ENCODE measurements around the gene TUBE1.

The TUBE1 gene, protein sequence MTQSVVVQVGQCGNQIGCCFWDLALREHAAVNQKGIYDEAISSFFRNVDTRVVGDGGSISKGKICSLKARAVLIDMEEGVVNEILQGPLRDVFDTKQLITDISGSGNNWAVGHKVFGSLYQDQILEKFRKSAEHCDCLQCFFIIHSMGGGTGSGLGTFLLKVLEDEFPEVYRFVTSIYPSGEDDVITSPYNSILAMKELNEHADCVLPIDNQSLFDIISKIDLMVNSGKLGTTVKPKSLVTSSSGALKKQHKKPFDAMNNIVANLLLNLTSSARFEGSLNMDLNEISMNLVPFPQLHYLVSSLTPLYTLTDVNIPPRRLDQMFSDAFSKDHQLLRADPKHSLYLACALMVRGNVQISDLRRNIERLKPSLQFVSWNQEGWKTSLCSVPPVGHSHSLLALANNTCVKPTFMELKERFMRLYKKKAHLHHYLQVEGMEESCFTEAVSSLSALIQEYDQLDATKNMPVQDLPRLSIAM

DNA sequence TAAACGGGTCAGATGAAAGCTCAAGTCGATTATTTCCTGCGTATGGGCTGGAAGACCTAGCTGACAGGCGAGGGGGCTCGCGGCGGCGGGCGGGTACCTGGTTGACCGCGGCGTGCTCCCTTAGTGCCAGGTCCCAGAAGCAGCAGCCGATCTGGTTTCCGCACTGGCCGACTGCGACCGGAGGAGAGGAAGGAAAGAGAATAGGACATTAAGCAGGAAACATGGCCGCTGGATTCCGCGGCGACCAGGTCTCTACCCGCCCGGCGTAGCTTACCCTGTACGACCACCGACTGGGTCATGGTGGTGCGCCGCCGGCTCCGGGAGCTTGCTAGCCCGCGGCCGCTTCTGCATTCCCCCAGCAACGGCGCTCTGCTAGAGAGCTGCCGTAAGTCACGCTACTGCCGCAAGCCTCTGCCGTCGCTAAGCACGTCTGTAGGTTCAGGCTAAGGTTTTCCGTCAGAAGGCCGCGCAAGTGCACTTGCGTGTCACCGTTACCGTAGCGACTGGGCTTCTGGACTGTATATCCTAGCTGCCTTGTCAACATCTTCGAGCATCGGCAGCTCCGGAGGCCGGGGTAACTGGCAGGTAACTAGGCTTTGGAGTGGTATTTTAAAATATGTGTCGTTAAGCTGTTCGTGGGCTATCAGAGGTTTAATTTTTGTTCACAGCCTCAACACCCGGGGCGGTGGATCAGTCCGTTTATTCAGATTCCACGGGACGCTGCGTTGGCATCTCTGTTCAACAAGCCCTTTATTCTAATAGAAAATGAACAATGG is at the start of gene TUBE1, which contains the start of gene FAM229B:
Gene TUBE1 (minus strand): TSS at position 347 of the 776 bp plus-strand sequence. CDS start 48 bp downstream, at position 299.
Gene FAM229B (plus strand): TSS at position 456 of the 776 bp plus-strand sequence. CDS start 11,693 bp downstream, outside the sequence.
- Histone ChIP-seq H3K4me1 (ENCODE audit: control insufficient read depth, insufficient read depth, low read length) (no peaks in the 10 kb centered on the region), H3K27me3 (ENCODE audit: control insufficient read depth, insufficient read depth, low read length) (no peaks in the 10 kb centered on the region), H3K36me3 (ENCODE audit: control insufficient read depth, insufficient read depth, low read length) (no peaks in the 10 kb centered on the region), H3K27ac (ENCODE audit: low read length) (no peak within 1 kb of the TSS), H3K9me3 (ENCODE audit: control insufficient read depth, insufficient read depth, low read length) (no peaks in the 10 kb centered on the region), H3K4me3 (ENCODE audit: low read length) (peak within 1 kb of the TSS; percentile 76; the same call in 1 of the 2 replicates)
- WGBS (ENCODE audit: insufficient coverage, insufficient read length), result no CpG with 5 or more reads among the region's 60 CpGs
- DNase-seq (ENCODE audit: low read depth, low spot score), result peak; percentile 87

DNA sequence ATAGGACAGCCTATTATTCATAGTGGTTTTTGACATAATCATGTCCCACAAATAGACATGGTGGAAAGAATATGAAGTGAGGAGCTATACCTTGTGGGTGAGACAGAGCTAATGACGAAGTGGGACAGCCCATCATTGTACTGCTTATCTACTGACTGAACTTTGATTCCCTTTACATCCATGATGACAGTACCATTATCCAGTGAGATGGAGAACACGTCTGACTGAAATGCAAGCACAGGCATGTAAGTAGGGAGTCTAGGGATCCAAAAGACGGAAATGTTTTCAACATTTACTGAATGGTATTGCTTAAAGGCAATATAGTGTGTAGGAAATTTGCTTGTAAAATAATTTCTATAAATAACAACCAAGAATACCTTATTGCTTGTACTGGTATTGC is 43.6 kb upstream of the TUBE1 start:
- H3K27me3 ChIP-seq (ENCODE audit: control insufficient read depth, insufficient read depth, low read length), result no peaks in the 10 kb centered on the region
- no peaks in the 10 kb centered on the region for H3K36me3 ChIP-seq (ENCODE audit: control insufficient read depth, insufficient read depth, low read length)
- no CpG with 5 or more reads among the region's 3 CpGs for WGBS (ENCODE audit: insufficient coverage, insufficient read length)

DNA sequence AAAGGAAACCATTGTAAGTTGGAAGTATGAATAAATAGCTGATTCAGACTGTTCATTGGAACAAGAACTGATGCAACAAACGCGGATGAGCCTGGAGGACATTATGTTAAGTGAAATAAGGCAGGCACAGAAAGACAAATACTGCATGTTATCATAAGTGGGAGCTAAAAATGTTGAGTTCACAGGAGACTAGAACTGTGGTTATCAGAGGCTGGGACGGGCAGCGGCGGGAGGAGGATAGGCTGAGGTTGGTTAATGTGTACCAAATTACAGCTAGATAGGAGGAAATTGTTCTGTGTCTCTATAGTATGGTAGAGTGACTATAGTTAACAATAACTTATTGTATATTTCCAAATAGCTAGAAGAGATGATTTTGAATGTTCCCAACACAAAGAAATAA is 40.9 kb upstream of the TUBE1 start:
- WGBS (ENCODE audit: insufficient coverage, insufficient read length), result no CpG with 5 or more reads among the region's 5 CpGs
- no peak for DNase-seq (ENCODE audit: low read depth, low spot score)
- Histone ChIP-seq H3K36me3 (ENCODE audit: control insufficient read depth, insufficient read depth, low read length) (no peaks in the 10 kb centered on the region), H3K27ac (ENCODE audit: low read length) (no peak overlapping the region), H3K9me3 (ENCODE audit: control insufficient read depth, insufficient read depth, low read length) (no peaks in the 10 kb centered on the region), H3K4me3 (ENCODE audit: low read length) (no peak overlapping the region), H3K4me1 (ENCODE audit: control insufficient read depth, insufficient read depth, low read length) (no peaks in the 10 kb centered on the region; the same call in 1 of the 2 replicates), H3K27me3 (ENCODE audit: control insufficient read depth, insufficient read depth, low read length) (no peaks in the 10 kb centered on the region)

More for the DNA sequence above, 43.6 kb upstream of the TUBE1 start:
- no peak for DNase-seq (ENCODE audit: low read depth, low spot score)
- no peak overlapping the region for H3K27ac ChIP-seq (ENCODE audit: low read length)
- no peak overlapping the region for H3K4me3 ChIP-seq (ENCODE audit: low read length)
- no peaks in the 10 kb centered on the region for H3K9me3 ChIP-seq (ENCODE audit: control insufficient read depth, insufficient read depth, low read length)
- H3K4me1 ChIP-seq (ENCODE audit: control insufficient read depth, insufficient read depth, low read length), result no peaks in the 10 kb centered on the region

DNA sequence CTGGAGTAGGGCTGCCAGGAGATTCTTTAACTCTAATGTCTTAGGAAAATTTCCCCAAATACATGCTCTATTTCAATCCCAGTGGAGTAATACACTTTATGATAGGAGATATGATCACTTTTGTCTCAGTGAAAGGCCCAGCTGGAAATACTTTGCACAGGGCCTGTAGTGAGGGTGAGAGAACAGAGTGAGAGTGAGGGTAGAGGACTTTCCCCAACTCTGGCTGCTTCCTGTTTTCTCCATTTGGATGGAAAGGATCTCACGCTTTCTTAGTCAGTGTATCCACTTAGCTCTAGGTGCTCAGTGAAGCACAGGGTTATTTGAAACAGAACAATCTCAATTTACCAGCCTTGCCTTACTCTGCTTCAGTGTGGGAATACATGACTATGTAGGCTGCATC is 36.7 kb upstream of the TUBE1 start:
- Histone ChIP-seq H3K27ac (ENCODE audit: low read length) (no peak overlapping the region), H3K4me1 (ENCODE audit: control insufficient read depth, insufficient read depth, low read length) (no peaks in the 10 kb centered on the region; the same call in 1 of the 2 replicates), H3K36me3 (ENCODE audit: control insufficient read depth, insufficient read depth, low read length) (no peaks in the 10 kb centered on the region), H3K4me3 (ENCODE audit: low read length) (no peak overlapping the region), H3K27me3 (ENCODE audit: control insufficient read depth, insufficient read depth, low read length) (no peaks in the 10 kb centered on the region), H3K9me3 (ENCODE audit: control insufficient read depth, insufficient read depth, low read length) (no peaks in the 10 kb centered on the region)
- no peak for DNase-seq (ENCODE audit: low read depth, low spot score)
- WGBS (ENCODE audit: insufficient coverage, insufficient read length), result no CpG with 5 or more reads among the region's 1 CpG

GRCh38 chr6:112122756-112123155 is 35.5 kb upstream of the TUBE1 start:
- H3K4me1 ChIP-seq (ENCODE audit: control insufficient read depth, insufficient read depth, low read length), result no peaks in the 10 kb centered on the region; the same call in 1 of the 2 replicates
- no peaks in the 10 kb centered on the region for H3K27me3 ChIP-seq (ENCODE audit: control insufficient read depth, insufficient read depth, low read length)
- no peaks in the 10 kb centered on the region for H3K9me3 ChIP-seq (ENCODE audit: control insufficient read depth, insufficient read depth, low read length)
- no peak overlapping the region for H3K4me3 ChIP-seq (ENCODE audit: low read length)
- H3K36me3 ChIP-seq (ENCODE audit: control insufficient read depth, insufficient read depth, low read length), result no peaks in the 10 kb centered on the region
- no peak for DNase-seq (ENCODE audit: low read depth, low spot score)
- WGBS (ENCODE audit: insufficient coverage, insufficient read length), result no CpG with 5 or more reads among the region's 2 CpGs
- no peak overlapping the region for H3K27ac ChIP-seq (ENCODE audit: low read length)

DNA sequence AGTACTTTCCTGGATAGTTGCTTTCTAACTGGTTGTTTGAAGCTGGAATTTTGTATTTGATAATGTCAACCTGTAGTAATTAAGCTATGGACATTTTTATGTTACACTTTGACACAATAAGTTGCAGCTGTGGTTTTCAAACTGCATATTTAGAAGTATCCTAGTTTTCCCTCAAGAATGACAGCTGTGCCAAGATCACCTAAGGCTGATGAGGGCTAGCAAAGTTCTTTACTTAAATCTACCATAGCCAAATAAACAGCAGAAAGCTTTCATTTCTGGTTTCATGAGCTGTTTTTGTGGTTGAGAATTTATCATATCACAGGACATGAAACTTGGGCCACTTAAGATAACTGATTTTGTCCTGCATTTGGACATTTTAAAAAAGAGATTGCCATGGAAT is 30.8 kb upstream of the TUBE1 start:
- H3K9me3 ChIP-seq (ENCODE audit: control insufficient read depth, insufficient read depth, low read length), result no peaks in the 10 kb centered on the region
- no peak for DNase-seq (ENCODE audit: low read depth, low spot score)
- no peaks in the 10 kb centered on the region for H3K4me1 ChIP-seq (ENCODE audit: control insufficient read depth, insufficient read depth, low read length)
- H3K27me3 ChIP-seq (ENCODE audit: control insufficient read depth, insufficient read depth, low read length), result no peaks in the 10 kb centered on the region
- H3K36me3 ChIP-seq (ENCODE audit: control insufficient read depth, insufficient read depth, low read length), result no peaks in the 10 kb centered on the region
- no peak overlapping the region for H3K27ac ChIP-seq (ENCODE audit: low read length)
- no peak overlapping the region for H3K4me3 ChIP-seq (ENCODE audit: low read length)

GRCh38 chr6:112117554-112117953 is 30.3 kb upstream of the TUBE1 start:
- no CpG with 5 or more reads among the region's 1 CpG for WGBS (ENCODE audit: insufficient coverage, insufficient read length)

DNA sequence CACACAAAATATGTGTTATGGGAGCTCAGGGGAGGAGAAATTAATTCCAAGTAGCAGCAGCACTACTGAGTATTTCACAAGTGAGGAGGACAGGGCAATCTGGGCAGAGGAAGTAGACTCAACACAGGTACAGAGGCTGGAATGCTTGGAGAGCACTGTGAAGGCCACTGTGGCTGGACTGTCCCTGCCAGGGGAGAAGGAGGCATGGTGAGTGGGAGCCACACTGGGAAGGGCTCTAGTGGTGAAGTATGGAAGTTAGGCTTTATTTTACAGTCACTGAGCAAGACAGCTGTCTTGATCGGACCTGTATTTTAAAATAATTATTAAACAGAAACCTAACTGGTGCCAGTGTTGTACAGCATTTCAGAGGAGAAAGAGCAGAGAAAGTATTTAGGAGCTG is 28.9 kb upstream of the TUBE1 start:
- no CpG with 5 or more reads among the region's 1 CpG for WGBS (ENCODE audit: insufficient coverage, insufficient read length)
- Histone ChIP-seq H3K4me1 (ENCODE audit: control insufficient read depth, insufficient read depth, low read length) (no peaks in the 10 kb centered on the region), H3K36me3 (ENCODE audit: control insufficient read depth, insufficient read depth, low read length) (no peaks in the 10 kb centered on the region), H3K27me3 (ENCODE audit: control insufficient read depth, insufficient read depth, low read length) (no peaks in the 10 kb centered on the region), H3K9me3 (ENCODE audit: control insufficient read depth, insufficient read depth, low read length) (no peaks in the 10 kb centered on the region), H3K4me3 (ENCODE audit: low read length) (no peak overlapping the region), H3K27ac (ENCODE audit: low read length) (no peak overlapping the region)
- no peak for DNase-seq (ENCODE audit: low read depth, low spot score)

More at GRCh38 chr6:112117554-112117953, 30.3 kb upstream of the TUBE1 start:
- H3K9me3 ChIP-seq (ENCODE audit: control insufficient read depth, insufficient read depth, low read length), result no peaks in the 10 kb centered on the region
- DNase-seq (ENCODE audit: low read depth, low spot score), result no peak
- H3K4me3 ChIP-seq (ENCODE audit: low read length), result no peak overlapping the region
- no peaks in the 10 kb centered on the region for H3K4me1 ChIP-seq (ENCODE audit: control insufficient read depth, insufficient read depth, low read length)
- no peaks in the 10 kb centered on the region for H3K27me3 ChIP-seq (ENCODE audit: control insufficient read depth, insufficient read depth, low read length)
- H3K27ac ChIP-seq (ENCODE audit: low read length), result no peak overlapping the region
- H3K36me3 ChIP-seq (ENCODE audit: control insufficient read depth, insufficient read depth, low read length), result no peaks in the 10 kb centered on the region

GRCh38 chr6:112114577-112115223 is 27.4 kb upstream of the TUBE1 start:
- Histone ChIP-seq H3K4me1 (ENCODE audit: control insufficient read depth, insufficient read depth, low read length) (no peaks in the 10 kb centered on the region), H3K36me3 (ENCODE audit: control insufficient read depth, insufficient read depth, low read length) (no peaks in the 10 kb centered on the region), H3K27me3 (ENCODE audit: control insufficient read depth, insufficient read depth, low read length) (no peaks in the 10 kb centered on the region), H3K9me3 (ENCODE audit: control insufficient read depth, insufficient read depth, low read length) (no peaks in the 10 kb centered on the region), H3K27ac (ENCODE audit: low read length) (no peak overlapping the region), H3K4me3 (ENCODE audit: low read length) (no peak overlapping the region)
- WGBS (ENCODE audit: insufficient coverage, insufficient read length), result no CpG with 5 or more reads among the region's 3 CpGs
- no peak for DNase-seq (ENCODE audit: low read depth, low spot score)

DNA sequence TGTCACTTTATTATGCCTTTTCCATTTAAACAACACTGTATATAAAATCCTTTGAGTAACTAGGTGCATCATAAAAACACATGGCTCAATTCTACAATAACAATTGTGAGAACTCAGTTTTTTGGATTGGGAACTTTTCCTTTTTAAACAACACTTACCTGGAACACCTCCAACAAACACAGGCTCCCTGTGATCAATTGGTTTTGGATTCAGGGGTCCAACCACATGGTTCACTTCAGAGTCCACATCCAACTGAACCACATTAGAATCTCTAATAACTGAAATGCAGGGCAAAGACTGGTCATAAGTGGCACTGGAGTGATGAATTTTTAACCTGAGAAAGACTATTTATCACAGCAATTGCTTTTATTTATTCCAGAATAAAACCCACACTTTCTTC is 26.6 kb upstream of the TUBE1 start:
- H3K4me1 ChIP-seq (ENCODE audit: control insufficient read depth, insufficient read depth, low read length), result no peaks in the 10 kb centered on the region
- no peaks in the 10 kb centered on the region for H3K27me3 ChIP-seq (ENCODE audit: control insufficient read depth, insufficient read depth, low read length)
- H3K27ac ChIP-seq (ENCODE audit: low read length), result no peak overlapping the region
- no peak overlapping the region for H3K4me3 ChIP-seq (ENCODE audit: low read length)
- no peaks in the 10 kb centered on the region for H3K36me3 ChIP-seq (ENCODE audit: control insufficient read depth, insufficient read depth, low read length)
- no peak for DNase-seq (ENCODE audit: low read depth, low spot score)
- H3K9me3 ChIP-seq (ENCODE audit: control insufficient read depth, insufficient read depth, low read length), result no peaks in the 10 kb centered on the region

Data from iPS DF 6.9 (cell line).